K562 (cell line): ENCODE data around the gene SDCBP2.

Experiments used
- CHCHD3 ChIP-seq: fragments of 250-450 bp; sonication (Bioruptor Pico); IDR thresholded peaks from 2 replicates; pipeline ENCODE4 v2.1.2; 2022; ENCODE audit warnings: mild to moderate bottlenecking
- POLR2AphosphoS2 ChIP-seq: IDR thresholded peaks from 2 replicates; pipeline ENCODE4 v1.6.1; 2012; ENCODE audit warnings: low read length, improper control_type of control experiment
- RAD51 ChIP-seq: fragments of 450-650 bp; IDR thresholded peaks from 2 replicates; pipeline ENCODE4 v1.7.1; 2016; ENCODE audit warnings: low read depth, mild to moderate bottlenecking, borderline replicate concordance
- TF ChIP-seq, protein P1 (sequence below), 3 experiments: IDR thresholded peaks in 2 of 3; conservative IDR thresholded peaks in 1 of 3; 2 replicates each; pipeline ENCODE4 v1.5.1; 2011 to 2012; ENCODE audit warnings: low read length in 3 of 3, mild to moderate bottlenecking in 3 of 3, control low read depth in 2 of 3, improper control_type of control experiment in 1 of 3, inconsistent platforms in 1 of 3, low read depth in 1 of 3, mixed read lengths in 1 of 3, moderate library complexity in 1 of 3; ENCODE audit not compliant: insufficient read depth in 2 of 3
- TF ChIP-seq, protein P2 (sequence below): sonication (generic); formaldehyde crosslinking; IDR thresholded peaks from 2 replicates; pipeline ENCODE4 v1.8.0; 2022; ENCODE audit warnings: mild to moderate bottlenecking, missing genetic modification reagents, borderline replicate concordance

DNA sequence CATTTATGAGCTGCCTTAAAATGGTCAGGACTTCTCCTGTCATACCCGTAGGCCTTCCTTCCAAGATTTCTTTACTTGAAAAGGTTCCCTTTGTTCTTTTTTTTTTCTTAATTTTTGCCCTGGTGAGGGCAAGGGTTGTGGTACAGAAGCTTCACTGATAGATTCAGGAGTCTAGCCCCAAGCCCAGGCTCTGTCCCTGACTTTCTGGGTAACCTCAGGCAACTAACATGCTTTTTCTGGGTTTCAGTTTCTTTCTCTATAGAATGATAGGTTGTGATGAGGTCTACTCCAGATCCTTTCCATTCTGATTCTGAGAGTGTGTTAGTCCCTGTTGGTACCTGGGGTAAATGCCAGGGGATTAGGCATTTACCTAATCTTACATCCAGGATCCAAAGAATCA, 41.6 kb downstream of the SDCBP2 start:
- TF ChIP-seq, protein P1, sequence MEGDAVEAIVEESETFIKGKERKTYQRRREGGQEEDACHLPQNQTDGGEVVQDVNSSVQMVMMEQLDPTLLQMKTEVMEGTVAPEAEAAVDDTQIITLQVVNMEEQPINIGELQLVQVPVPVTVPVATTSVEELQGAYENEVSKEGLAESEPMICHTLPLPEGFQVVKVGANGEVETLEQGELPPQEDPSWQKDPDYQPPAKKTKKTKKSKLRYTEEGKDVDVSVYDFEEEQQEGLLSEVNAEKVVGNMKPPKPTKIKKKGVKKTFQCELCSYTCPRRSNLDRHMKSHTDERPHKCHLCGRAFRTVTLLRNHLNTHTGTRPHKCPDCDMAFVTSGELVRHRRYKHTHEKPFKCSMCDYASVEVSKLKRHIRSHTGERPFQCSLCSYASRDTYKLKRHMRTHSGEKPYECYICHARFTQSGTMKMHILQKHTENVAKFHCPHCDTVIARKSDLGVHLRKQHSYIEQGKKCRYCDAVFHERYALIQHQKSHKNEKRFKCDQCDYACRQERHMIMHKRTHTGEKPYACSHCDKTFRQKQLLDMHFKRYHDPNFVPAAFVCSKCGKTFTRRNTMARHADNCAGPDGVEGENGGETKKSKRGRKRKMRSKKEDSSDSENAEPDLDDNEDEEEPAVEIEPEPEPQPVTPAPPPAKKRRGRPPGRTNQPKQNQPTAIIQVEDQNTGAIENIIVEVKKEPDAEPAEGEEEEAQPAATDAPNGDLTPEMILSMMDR (IDR thresholded peaks at IDR 0.05 in 2 of 3, conservative IDR thresholded peaks at IDR 0.05 in 1 of 3; ENCODE audit: insufficient read depth in 2 of 3, low read depth in 1 of 3, low read length in 3 of 3), result no peak
- no peak for TF ChIP-seq POLR2AphosphoS2
- TF ChIP-seq RAD51, result no peak
- no peak for TF ChIP-seq CHCHD3 (CRISPR knock-in tag)
- TF ChIP-seq, protein P2, sequence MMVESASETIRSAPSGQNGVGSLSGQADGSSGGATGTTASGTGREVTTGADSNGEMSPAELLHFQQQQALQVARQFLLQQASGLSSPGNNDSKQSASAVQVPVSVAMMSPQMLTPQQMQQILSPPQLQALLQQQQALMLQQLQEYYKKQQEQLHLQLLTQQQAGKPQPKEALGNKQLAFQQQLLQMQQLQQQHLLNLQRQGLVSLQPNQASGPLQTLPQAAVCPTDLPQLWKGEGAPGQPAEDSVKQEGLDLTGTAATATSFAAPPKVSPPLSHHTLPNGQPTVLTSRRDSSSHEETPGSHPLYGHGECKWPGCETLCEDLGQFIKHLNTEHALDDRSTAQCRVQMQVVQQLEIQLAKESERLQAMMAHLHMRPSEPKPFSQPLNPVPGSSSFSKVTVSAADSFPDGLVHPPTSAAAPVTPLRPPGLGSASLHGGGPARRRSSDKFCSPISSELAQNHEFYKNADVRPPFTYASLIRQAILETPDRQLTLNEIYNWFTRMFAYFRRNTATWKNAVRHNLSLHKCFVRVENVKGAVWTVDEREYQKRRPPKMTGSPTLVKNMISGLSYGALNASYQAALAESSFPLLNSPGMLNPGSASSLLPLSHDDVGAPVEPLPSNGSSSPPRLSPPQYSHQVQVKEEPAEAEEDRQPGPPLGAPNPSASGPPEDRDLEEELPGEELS (CRISPR knock-in tag), result no peak
